ENCODE results near the gene IKZF1. TPM values are rescaled to one million over a fixed set of nuclear protein-coding genes. Genes with fewer than 3 reads are reported as not detected.

The IKZF1 gene
- total RNA-seq, 1 donor from 2014 or later: not detected

DNA sequence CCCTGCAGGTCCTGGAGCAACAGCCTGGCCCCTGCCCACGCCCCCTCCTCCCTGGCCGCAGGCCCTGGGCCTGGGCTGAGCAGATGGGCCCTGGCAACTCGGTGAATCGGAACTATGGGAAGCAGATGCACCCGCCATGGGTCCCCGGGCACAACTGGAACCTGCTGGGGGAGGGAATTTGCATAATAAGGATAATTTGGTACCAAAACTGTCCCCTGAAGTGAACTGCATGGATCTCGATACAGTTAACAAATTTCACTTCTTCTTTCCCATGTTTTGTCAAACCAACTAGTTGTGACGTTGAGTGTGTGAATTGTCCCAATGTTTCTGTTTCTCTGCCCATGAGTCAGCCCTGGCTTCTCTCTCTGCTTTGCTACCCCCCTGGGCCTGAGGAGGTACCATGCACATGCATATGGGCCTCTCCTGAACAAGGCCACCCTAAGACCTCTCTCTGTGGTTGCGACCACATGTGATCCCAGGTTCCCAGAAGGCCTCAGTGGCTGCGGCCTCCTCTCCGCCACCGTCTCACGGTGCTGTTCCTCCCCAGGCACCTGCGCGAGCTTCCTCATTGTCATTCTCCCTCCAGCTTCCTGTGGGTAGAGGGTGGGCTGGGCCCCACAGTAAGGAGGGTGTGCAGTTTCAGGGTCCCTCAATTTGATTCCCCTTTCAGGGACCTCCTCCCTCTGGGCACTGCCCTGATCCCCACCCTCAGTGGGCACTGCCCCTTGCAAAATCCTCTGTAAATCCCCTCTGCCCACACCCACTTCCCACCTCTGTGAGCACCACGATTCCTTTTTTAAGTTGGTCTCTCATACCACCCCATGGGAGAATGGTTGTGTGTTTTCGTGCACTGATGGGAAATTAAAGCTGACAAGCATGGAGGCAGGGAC, 105.6 kb downstream of the IKZF1 start:
- DNase-seq (ENCODE audit: low read depth): no peak

GRCh38 chr7:50411332-50411731, 106.8 kb downstream of the IKZF1 start:
- DNase-seq (ENCODE audit: low read depth): no peak

- no peak for DNase-seq (ENCODE audit: low read depth)
These were observed 108.5 kb downstream of the IKZF1 start for GRCh38 chr7:50412973-50413372.

- no peak for DNase-seq (ENCODE audit: low read depth)
These were observed 109.0 kb downstream of the IKZF1 start for GRCh38 chr7:50413561-50413960.

DNA sequence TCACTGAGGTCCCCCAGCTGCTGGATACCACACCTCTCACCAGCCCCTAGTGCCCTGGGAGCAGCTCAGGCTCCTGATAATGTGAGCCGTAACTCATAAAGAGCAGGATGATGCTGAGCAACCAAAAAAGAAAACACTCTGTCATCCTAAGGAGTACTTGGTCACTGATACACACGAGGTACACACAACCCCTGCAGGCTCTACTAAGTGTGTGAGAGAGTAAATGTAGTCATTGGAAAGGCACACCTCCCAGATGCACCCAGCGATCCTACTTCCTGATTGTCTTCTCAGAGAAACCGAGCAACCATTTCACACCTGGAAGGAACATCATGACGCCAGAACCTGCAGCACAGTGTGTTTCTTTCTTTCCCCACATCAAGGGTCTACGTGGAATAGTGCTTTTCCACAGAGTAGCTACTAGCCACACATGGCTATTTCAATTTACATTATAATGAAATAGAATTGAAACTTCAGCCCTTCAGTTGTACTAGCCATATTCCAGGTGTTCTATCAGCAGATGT, 111.4 kb downstream of the IKZF1 start:
- no peak for DNase-seq (ENCODE audit: low read depth)

DNA sequence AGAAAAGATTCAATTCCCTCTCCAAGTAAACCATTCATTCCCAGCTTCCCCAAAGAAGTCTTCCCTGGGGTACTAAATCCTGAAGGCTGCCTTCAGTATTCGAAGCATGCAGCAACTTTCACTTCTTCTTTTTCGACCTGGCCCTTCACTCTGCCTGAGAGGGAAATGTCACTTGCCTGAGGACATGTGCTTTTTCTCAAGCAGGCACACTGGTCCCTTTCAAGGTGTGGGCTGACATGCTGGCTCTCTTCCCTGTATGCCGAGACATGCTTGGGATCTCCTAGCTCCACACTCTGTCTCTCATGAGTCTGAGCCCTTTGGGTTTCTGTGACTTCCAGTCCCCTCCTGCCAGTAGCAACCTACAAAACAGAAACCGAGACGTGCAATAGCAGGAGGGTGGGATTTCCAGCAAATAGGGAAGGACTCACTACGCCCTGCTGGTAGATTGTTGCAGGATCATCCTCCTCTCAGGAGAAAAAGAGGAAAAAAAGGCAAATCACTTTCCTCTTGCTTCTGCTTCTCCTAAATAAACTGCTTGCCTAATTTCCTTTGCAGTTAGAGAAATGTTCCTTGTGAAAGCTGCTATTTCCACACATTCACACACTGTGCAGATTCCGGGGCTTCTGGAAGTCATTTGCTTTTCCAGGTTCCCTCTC, 112.1 kb downstream of the IKZF1 start:
- no peak for DNase-seq (ENCODE audit: low read depth)

GRCh38 chr7:50418086-50418515, 113.6 kb downstream of the IKZF1 start:
- DNase-seq (ENCODE audit: low read depth): peak; percentile 67

DNA sequence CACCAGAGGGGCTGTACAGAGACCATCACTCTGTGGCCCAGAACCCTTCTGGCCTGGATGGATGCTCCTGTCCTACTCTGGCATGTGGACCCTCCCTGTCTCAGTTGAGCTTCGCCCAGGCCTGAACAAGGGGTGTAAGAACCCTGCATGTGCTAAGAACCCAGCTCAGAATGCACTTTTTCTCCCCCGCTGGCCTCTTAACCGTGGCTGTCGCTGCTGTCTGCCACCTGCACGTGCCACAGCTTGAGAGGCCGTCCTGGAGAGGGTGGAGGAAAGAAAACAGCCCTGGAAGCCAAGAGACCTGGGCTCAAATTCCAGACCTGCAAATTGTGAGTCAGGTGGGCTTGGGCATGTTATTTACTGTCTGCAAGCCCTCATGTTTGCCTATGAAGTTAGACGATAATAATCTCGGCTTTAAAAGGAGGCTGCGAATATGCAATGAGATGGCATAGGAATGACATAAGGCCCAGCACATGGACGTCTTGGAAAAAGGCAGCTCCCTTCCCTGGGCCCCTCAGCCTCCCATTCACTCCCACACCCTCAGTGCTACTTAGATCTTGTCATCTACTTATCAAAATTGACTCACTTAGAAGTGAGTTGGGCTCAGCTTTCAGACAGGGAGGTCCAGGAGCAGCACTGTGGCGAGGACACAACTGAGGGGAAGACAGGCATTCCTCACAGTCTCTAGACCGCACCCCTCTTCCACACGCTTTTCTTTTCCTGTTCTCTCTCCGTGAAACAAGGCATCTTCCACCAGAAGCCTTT, 114.2 kb downstream of the IKZF1 start:
- no peak for DNase-seq (ENCODE audit: low read depth)

GRCh38 chr7:50421043-50421442, 116.5 kb downstream of the IKZF1 start:
- no peak for DNase-seq (ENCODE audit: low read depth)

GRCh38 chr7:50422858-50423257, 118.3 kb downstream of the IKZF1 start:
- DNase-seq (ENCODE audit: low read depth): no peak

GRCh38 chr7:50423860-50424259, 119.3 kb downstream of the IKZF1 start:
- DNase-seq (ENCODE audit: low read depth): no peak

DNA sequence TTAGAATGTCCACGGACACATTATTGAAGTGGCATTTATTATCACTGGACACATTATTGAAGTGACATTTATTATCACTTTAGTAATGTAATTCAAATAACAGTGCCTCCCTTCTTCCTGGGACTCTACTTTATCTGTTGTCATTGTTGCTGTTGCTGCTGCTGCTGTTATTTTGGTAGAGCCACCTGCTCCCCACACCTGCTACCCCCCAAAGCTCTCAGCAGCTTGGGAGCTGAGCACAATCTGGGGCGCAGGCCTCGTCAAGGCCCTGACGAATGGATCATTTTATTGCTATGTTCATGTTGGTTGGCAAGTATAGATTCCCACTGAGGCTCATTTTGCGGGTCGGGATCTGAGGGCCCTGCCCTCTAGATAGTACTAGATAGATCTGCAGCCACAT, 120.8 kb downstream of the IKZF1 start:
- no peak for DNase-seq (ENCODE audit: low read depth)

DNA sequence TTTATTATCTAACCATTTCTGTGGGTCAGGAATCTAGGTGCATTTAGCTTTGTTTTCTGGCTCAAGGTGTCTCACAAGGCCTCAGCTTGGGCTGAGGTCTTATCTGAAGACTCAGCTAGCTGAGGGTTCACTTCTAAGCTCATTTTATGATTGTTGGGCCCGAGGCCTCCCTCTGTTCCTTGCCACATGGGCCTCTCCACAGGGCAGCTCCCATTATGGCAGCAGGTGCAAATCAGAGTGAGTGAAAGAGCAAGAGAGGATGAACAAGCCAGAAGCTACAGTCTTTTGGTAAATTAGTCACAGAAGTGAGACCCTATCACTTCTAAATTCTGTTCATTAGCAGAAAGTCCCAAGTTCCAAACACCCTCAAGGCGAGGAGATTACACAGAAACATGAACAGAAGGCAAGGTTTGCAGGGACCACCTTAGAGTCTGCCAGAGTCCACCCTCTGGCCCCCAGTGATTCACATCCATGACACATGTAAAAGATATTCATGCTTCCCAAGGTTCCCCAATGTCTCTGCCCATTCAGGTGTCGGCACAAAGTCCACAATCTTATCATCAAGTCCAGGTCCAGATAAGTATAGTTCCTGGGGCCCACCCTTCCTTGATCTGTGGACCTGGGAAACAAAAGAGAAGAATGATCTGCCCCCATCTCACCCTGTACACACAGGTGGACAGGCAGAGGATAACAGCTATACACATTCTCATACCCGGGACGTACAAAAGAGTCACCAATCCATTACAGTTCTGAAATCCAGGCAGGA, 121.9 kb downstream of the IKZF1 start:
- no peak for DNase-seq (ENCODE audit: low read depth)

- no peak for DNase-seq (ENCODE audit: low read depth)
These were observed 123.0 kb downstream of the IKZF1 start for GRCh38 chr7:50427518-50427917.

DNA sequence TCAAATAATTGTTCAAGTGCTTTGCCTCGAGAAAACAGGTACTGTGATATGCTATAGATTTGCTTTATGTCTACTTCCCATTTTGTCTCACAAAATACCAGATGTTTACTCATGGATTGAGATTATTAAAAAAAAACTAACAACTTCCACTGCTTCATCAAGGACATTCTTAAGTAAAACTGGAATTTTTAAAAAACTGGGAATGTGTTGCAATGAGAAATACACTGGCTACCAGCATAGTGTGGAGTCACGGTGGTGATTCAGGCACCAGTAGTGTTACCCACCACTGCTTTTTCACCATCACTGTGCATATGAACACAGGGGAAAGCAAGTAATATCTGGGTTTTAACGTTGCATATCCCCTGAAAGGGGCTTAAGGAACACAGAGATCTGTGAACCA, 124.4 kb downstream of the IKZF1 start:
- no peak for DNase-seq (ENCODE audit: low read depth)

DNA sequence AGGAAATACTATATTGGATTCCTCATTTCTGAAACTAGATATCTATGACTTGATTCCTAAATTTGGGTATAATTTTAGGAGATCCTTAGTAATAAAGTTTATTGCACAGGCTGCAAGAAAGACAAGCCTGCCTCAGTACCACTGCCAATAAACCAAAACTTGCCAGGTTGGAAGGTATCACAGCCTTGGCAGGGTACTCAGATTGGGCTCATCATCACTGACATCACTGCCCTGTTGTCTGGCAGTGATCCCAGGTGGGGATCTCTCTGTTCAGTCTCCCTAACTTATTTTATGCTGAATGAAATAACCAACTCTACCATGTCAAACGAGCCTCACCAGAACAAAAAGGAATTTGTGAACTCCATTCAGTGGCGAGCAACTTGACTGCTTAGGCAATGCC, 126.8 kb downstream of the IKZF1 start:
- DNase-seq (ENCODE audit: low read depth): no peak

GRCh38 chr7:50431722-50432305, 127.3 kb downstream of the IKZF1 start:
- DNase-seq (ENCODE audit: low read depth): no peak

DNA sequence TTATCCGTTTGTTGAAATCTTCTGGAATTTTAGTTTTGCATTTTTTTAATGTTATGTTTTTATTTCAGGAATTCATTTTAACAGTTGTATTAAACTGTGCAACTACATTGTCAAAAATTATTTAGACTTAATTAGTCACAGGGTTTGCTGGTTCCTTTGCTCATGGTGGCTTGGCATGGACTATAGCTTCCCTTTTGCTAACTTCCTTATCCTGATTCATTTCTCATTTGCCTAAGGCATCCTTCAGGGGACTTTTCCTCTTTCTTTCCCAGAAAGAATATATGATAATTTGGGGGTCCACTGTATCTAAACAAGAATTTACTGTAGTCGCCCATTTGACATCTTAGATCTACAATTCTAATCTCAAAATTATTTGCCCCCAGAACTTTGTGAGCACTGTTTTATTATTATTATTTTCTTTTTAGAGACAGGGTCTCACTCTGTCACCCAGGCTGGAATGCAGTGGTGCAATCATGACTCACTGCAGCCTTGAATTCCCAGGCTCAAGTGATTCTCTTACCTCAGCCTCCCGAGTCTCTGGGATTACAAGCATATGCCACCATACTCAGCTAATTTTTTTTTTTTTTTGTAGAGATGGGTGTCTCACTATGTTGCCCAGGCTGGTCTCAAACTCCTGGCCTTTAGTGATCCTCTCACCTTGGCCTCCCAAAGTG, 131.8 kb downstream of the IKZF1 start:
- peak; percentile 90 for DNase-seq (ENCODE audit: low read depth)

- peak; percentile 100 for DNase-seq (ENCODE audit: low read depth)
These were observed 142.0 kb downstream of the IKZF1 start for GRCh38 chr7:50446542-50446960.

DNA sequence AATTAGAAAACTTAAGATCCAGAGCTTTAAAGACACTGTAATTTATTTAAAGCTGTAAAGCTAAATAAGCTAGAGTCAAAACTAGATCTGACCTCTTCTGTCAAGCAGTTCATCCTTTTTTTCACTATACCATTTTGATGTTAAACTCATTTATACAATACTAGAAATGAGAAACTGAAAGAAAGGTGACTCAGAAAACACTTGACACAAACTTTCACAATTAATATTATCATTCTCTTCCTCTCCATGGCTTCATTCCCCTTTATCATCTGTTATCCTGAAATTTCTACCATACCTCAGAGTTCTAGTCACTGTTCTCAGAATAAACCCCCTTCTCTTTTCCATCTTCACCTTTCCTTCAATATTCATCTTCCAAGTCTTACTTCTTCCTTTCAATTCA, 144.3 kb downstream of the IKZF1 start:
- DNase-seq (ENCODE audit: low read depth): no peak

DNA sequence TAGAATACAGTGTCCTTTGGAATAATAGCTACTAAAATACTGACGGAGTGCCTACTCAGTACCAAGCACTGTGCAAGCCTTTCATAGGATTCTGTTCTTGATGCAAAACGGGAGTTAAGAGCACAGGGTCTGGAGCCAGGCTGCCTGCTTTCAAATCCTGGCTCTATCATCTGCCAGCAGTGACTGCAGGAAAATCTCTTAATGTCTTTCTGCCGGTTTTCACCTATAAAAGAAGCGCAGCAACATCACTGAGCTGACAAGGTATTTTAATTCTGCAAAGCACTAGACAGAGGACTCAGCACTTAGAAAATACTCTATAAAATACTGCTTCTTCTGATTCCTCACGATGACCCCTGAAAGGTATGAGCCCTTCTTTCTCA, 145.0 kb downstream of the IKZF1 start:
- no peak for DNase-seq (ENCODE audit: low read depth)
